ENCODE data around the gene NDFIP1.

NDFIP1 gene

GRCh38 chr5:142070734-142071133, 37.8 kb upstream of the NDFIP1 start:
- no peak for TF ChIP-seq CTCF (IDR thresholded peaks at IDR 0.05; ENCODE audit: low read depth, low read length)
- DNase-seq (ENCODE audit: extremely low read depth, low read depth), result no peak

GRCh38 chr5:142072488-142072887, 36.1 kb upstream of the NDFIP1 start:
- TF ChIP-seq CTCF (IDR thresholded peaks at IDR 0.05; ENCODE audit: low read depth, low read length), result no peak
- DNase-seq (ENCODE audit: extremely low read depth, low read depth), result no peak

- no peak for DNase-seq (ENCODE audit: extremely low read depth, low read depth)
- TF ChIP-seq CTCF (IDR thresholded peaks at IDR 0.05; ENCODE audit: low read depth, low read length), result no peak
Observed at GRCh38 chr5:142073362-142073988, 35.1 kb upstream of the NDFIP1 start.

GRCh38 chr5:142074006-142074405, 34.6 kb upstream of the NDFIP1 start:
- DNase-seq (ENCODE audit: extremely low read depth, low read depth), result no peak
- TF ChIP-seq CTCF (IDR thresholded peaks at IDR 0.05; ENCODE audit: low read depth, low read length), result no peak

GRCh38 chr5:142078221-142078620, 30.4 kb upstream of the NDFIP1 start:
- no peak for DNase-seq (ENCODE audit: extremely low read depth, low read depth)
- no peak for TF ChIP-seq CTCF (IDR thresholded peaks at IDR 0.05; ENCODE audit: low read depth, low read length)

GRCh38 chr5:142078706-142079105, 29.9 kb upstream of the NDFIP1 start:
- no peak for TF ChIP-seq CTCF (IDR thresholded peaks at IDR 0.05; ENCODE audit: low read depth, low read length)
- DNase-seq (ENCODE audit: extremely low read depth, low read depth), result no peak

GRCh38 chr5:142079306-142079721, 29.3 kb upstream of the NDFIP1 start:
- DNase-seq (ENCODE audit: extremely low read depth, low read depth), result no peak
- TF ChIP-seq CTCF (IDR thresholded peaks at IDR 0.05; ENCODE audit: low read depth, low read length), result no peak

Data from AG09319 (cell line).